HepG2 (cell line): ENCODE measurements around the gene C20orf204. TPM values are rescaled to one million over a fixed set of nuclear protein-coding genes. Genes with fewer than 3 reads are reported as not detected.

Experiments used
- CHCHD3 ChIP-seq: sonication (generic); formaldehyde crosslinking; IDR thresholded peaks from 2 replicates; pipeline ENCODE4 v1.8.0; 2022; ENCODE audit warnings: mild to moderate bottlenecking, missing genetic modification reagents, moderate library complexity
- ELF1 ChIP-seq: sonication (generic); formaldehyde crosslinking; IDR thresholded peaks from 2 replicates; pipeline ENCODE4 v1.4.0; 2020; ENCODE audit warnings: missing genetic modification reagents
- FOXA1 ChIP-seq, 2 experiments: fragments of 450-650 bp in 1 of 2; sonication (generic) in 1 of 2; formaldehyde crosslinking in 1 of 2; IDR thresholded peaks; 2 replicates each; pipeline versions ENCODE4 v1.4.0 to v1.6.1; 2016 to 2020; ENCODE audit warnings: missing genetic modification reagents in 1 of 2
- GATA4 ChIP-seq: sonication (generic); IDR thresholded peaks from 2 replicates; pipeline ENCODE4 v1.6.1; 2016; ENCODE audit warnings: antibody characterized with exemption, low read depth, borderline replicate concordance
- HNRNPL ChIP-seq: fragments of 200-400 bp; formaldehyde crosslinking; IDR thresholded peaks from 2 replicates; pipeline ENCODE4 v1.6.1; 2017; ENCODE audit warnings: mild to moderate bottlenecking, low read depth, low read length
- HOXA5 ChIP-seq: sonication (generic); formaldehyde crosslinking; IDR thresholded peaks from 2 replicates; pipeline ENCODE4 v1.4.0; 2020; ENCODE audit warnings: missing genetic modification reagents
- KDM2A ChIP-seq: sonication (generic); formaldehyde crosslinking; IDR thresholded peaks from 2 replicates; pipeline ENCODE4 v1.4.0; 2020; ENCODE audit warnings: low read depth, missing genetic modification reagents, borderline replicate concordance
- PHF8 ChIP-seq: sonication (generic); formaldehyde crosslinking; IDR thresholded peaks from 2 replicates; pipeline ENCODE4 v1.5.0; 2020; ENCODE audit warnings: missing genetic modification reagents
- RBAK ChIP-seq: sonication (generic); formaldehyde crosslinking; IDR thresholded peaks from 2 replicates; pipeline ENCODE4 v1.5.1; 2020; ENCODE audit warnings: mild to moderate bottlenecking, missing genetic modification reagents
- RXRB ChIP-seq: IDR thresholded peaks from 2 replicates; pipeline ENCODE4 v1.6.1; 2016; ENCODE audit warnings: borderline replicate concordance, missing genetic modification reagents, missing compliant biosample characterization
- SP1 ChIP-seq, 2 experiments: fragments of 450-650 bp in 1 of 2; sonication (generic) in 1 of 2; formaldehyde crosslinking in 1 of 2; IDR thresholded peaks; 2 replicates each; pipeline versions ENCODE4 v1.4.0 to v1.6.1; 2016 to 2020; ENCODE audit warnings: missing genetic modification reagents in 1 of 2
- TEAD2 ChIP-seq: sonication (generic); formaldehyde crosslinking; IDR thresholded peaks from 2 replicates; pipeline ENCODE4 v1.9.0; 2021; ENCODE audit warnings: missing genetic modification reagents
- ZNF768 ChIP-seq: sonication (generic); formaldehyde crosslinking; IDR thresholded peaks from 2 replicates; pipeline ENCODE4 v1.4.0; 2020; ENCODE audit warnings: missing genetic modification reagents
- polyA plus RNA-seq, 8 experiments: library from polyadenylated mRNA; depleted of rRNA in 3 of 8; stranded (reverse) in 7 of 8; unstranded in 1 of 8; fragments of >200 nt; fragmentation: Illumina TruSeq in 4 of 8; extraction: Trizol in 4 of 8; gene quantifications; 2 replicates each; pipeline versions ENCODE4 v1.2.1 to v1.2.3, GENCODE V29; 2011 to 2016; ENCODE audit warnings: low read depth in 4 of 8, missing spikeins in 1 of 8, mixed read lengths in 1 of 8; ENCODE audit not compliant: insufficient read depth in 1 of 8
- total RNA-seq, 5 experiments: library from RNA; depleted of rRNA; stranded (reverse); fragments of >200 nt; fragmentation: Illumina TruSeq; extraction: Trizol; gene quantifications; 2 replicates each; pipeline ENCODE4 v1.2.3, GENCODE V29; 2016; ENCODE audit warnings: low read depth in 1 of 5
- TF ChIP-seq, protein P1 (sequence below): sonication (generic); formaldehyde crosslinking; IDR thresholded peaks from 2 replicates; pipeline ENCODE4 v1.4.0; 2020; ENCODE audit warnings: missing genetic modification reagents
- TF ChIP-seq, protein P2 (sequence below): sonication (generic); formaldehyde crosslinking; IDR thresholded peaks from 2 replicates; pipeline ENCODE4 v1.5.0; 2020; ENCODE audit warnings: missing genetic modification reagents
- TF ChIP-seq, protein P3 (sequence below): sonication (generic); formaldehyde crosslinking; IDR thresholded peaks from 2 replicates; pipeline ENCODE4 v1.8.1; 2023; ENCODE audit warnings: mild to moderate bottlenecking, missing genetic modification reagents
- TF ChIP-seq, protein P4 (sequence below): IDR thresholded peaks from 2 replicates; pipeline ENCODE4 v1.6.1; 2016; ENCODE audit warnings: missing compliant biosample characterization, missing genetic modification reagents, borderline replicate concordance
- TF ChIP-seq, protein P5 (sequence below): sonication (generic); formaldehyde crosslinking; conservative IDR thresholded peaks from 2 replicates; pipeline ENCODE4 v1.4.0; 2020; ENCODE audit warnings: mild to moderate bottlenecking, missing genetic modification reagents, moderate library complexity

The C20orf204 gene
- total and polyA plus RNA-seq, 2 of the 13 experiments (the other 11 are each of a cell fraction or from before 2014, with no cell fraction given) = 22.1 to 80.0 TPM

DNA sequence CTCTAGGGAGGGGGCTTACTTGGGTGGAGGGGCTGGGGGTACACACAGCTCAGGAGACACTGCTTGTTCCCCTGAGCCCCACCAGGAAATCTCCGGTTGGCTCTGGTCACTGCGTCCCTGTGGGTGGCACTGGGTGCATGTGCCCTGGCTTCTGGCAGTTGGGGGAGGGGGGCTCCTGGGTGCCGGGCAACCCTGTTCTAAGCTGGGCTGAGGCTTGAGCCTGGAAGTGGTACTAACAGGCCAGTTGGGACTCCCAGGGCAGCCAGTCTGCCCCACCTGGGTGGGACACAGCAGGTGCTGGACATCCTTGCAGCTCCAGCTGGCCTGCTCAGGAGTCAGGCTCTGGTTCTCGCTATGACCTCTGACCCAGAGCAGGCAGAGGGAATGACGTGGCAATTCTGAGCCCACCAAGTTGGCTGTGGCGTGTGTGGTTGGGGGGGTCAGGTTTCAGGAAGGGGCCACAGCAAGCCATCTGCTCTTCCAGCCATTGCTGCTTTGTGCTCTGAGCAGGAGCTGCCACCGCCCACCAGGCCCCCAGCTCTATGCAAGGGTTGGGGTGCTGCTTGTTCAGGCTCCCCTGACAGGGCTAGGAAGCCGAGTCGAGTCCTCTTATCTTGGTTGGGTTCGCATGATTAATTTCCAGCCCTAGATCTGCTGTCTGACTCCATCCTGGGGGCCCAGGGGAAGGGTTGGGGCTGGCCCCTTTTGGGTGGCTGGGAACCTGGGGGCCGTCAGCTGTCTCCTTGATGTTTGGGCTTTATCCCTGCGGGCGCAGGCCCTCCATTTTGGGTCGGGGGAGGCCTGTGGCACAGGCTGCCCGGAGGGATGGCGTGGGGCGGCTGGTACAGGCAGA is 590 bp downstream of the C20orf204 start (continued):
- TF ChIP-seq CHCHD3 (CRISPR knock-in tag) (peak; percentile 11; the same call in 1 of the 2 replicates), ZNF768 (CRISPR knock-in tag) (peak; percentile 6), FOXA1 (IDR thresholded peaks at IDR 0.05) (no peak), FOXA1 (CRISPR knock-in tag; IDR thresholded peaks at IDR 0.05) (peak; percentile 13; the same call in 1 of the 2 replicates), TEAD2 (CRISPR knock-in tag) (no peak), GATA4 (no peak), HOXA5 (CRISPR knock-in tag) (0 out of 2 replicates have a peak, but pooled peaks have one; percentile 15), HNRNPL (peak; percentile 98), PHF8 (CRISPR knock-in tag) (peak; percentile 43), RXRB (CRISPR knock-in tag) (peak; percentile 77), KDM2A (CRISPR knock-in tag) (peak; percentile 79; the same call in 1 of the 2 replicates), SP1 (IDR thresholded peaks at IDR 0.05) (no peak), SP1 (CRISPR knock-in tag; IDR thresholded peaks at IDR 0.05) (peak; percentile 38; the same call in 1 of the 2 replicates), RBAK (no peak), ELF1 (CRISPR knock-in tag) (peak; percentile 60)
- TF ChIP-seq, protein P1, sequence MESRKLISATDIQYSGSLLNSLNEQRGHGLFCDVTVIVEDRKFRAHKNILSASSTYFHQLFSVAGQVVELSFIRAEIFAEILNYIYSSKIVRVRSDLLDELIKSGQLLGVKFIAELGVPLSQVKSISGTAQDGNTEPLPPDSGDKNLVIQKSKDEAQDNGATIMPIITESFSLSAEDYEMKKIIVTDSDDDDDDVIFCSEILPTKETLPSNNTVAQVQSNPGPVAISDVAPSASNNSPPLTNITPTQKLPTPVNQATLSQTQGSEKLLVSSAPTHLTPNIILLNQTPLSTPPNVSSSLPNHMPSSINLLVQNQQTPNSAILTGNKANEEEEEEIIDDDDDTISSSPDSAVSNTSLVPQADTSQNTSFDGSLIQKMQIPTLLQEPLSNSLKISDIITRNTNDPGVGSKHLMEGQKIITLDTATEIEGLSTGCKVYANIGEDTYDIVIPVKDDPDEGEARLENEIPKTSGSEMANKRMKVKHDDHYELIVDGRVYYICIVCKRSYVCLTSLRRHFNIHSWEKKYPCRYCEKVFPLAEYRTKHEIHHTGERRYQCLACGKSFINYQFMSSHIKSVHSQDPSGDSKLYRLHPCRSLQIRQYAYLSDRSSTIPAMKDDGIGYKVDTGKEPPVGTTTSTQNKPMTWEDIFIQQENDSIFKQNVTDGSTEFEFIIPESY (CRISPR knock-in tag) = peak; percentile 14; the same call in 1 of the 2 replicates
- TF ChIP-seq, protein P2, sequence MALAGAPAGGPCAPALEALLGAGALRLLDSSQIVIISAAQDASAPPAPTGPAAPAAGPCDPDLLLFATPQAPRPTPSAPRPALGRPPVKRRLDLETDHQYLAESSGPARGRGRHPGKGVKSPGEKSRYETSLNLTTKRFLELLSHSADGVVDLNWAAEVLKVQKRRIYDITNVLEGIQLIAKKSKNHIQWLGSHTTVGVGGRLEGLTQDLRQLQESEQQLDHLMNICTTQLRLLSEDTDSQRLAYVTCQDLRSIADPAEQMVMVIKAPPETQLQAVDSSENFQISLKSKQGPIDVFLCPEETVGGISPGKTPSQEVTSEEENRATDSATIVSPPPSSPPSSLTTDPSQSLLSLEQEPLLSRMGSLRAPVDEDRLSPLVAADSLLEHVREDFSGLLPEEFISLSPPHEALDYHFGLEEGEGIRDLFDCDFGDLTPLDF = no peak
- TF ChIP-seq, protein P3, sequence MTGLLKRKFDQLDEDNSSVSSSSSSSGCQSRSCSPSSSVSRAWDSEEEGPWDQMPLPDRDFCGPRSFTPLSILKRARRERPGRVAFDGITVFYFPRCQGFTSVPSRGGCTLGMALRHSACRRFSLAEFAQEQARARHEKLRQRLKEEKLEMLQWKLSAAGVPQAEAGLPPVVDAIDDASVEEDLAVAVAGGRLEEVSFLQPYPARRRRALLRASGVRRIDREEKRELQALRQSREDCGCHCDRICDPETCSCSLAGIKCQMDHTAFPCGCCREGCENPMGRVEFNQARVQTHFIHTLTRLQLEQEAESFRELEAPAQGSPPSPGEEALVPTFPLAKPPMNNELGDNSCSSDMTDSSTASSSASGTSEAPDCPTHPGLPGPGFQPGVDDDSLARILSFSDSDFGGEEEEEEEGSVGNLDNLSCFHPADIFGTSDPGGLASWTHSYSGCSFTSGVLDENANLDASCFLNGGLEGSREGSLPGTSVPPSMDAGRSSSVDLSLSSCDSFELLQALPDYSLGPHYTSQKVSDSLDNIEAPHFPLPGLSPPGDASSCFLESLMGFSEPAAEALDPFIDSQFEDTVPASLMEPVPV (CRISPR knock-in tag) = peak; percentile 48
- TF ChIP-seq, protein P4, sequence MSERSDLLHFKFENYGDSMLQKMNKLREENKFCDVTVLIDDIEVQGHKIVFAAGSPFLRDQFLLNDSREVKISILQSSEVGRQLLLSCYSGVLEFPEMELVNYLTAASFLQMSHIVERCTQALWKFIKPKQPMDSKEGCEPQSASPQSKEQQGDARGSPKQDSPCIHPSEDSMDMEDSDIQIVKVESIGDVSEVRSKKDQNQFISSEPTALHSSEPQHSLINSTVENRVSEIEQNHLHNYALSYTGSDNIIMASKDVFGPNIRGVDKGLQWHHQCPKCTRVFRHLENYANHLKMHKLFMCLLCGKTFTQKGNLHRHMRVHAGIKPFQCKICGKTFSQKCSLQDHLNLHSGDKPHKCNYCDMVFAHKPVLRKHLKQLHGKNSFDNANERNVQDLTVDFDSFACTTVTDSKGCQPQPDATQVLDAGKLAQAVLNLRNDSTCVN (CRISPR knock-in tag) = peak; percentile 10; the same call in 1 of the 2 replicates
- TF ChIP-seq, protein P5, sequence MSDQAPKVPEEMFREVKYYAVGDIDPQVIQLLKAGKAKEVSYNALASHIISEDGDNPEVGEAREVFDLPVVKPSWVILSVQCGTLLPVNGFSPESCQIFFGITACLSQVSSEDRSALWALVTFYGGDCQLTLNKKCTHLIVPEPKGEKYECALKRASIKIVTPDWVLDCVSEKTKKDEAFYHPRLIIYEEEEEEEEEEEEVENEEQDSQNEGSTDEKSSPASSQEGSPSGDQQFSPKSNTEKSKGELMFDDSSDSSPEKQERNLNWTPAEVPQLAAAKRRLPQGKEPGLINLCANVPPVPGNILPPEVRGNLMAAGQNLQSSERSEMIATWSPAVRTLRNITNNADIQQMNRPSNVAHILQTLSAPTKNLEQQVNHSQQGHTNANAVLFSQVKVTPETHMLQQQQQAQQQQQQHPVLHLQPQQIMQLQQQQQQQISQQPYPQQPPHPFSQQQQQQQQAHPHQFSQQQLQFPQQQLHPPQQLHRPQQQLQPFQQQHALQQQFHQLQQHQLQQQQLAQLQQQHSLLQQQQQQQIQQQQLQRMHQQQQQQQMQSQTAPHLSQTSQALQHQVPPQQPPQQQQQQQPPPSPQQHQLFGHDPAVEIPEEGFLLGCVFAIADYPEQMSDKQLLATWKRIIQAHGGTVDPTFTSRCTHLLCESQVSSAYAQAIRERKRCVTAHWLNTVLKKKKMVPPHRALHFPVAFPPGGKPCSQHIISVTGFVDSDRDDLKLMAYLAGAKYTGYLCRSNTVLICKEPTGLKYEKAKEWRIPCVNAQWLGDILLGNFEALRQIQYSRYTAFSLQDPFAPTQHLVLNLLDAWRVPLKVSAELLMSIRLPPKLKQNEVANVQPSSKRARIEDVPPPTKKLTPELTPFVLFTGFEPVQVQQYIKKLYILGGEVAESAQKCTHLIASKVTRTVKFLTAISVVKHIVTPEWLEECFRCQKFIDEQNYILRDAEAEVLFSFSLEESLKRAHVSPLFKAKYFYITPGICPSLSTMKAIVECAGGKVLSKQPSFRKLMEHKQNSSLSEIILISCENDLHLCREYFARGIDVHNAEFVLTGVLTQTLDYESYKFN = no peak
